WTC11 (cell line): ENCODE data around the gene PADI2. TPM values are rescaled to one million over a fixed set of nuclear protein-coding genes. Genes with fewer than 3 reads are reported as not detected.
A peak's percentile ranks its signal among the peaks of the same experiment; 100 is the strongest.

Experiments used
- ATAC-seq: fragments of 200-7000 bp; cut with Tn5 transposase; 2 replicates; pipeline ENCODE4 v1.10.0; 2021; ENCODE audit warnings: mild to moderate bottlenecking, moderate library complexity
- CTCF ChIA-PET: fragments of 300-600 bp; sonication (Branson Sonifier 250); formaldehyde crosslinking; loops from one replicate; lab custom pipeline; 2021; ENCODE audit warnings: antibody characterized with exemption; lab: Charles Lee
- POLR2A ChIA-PET: fragments of 350-600 bp; sonication (Branson Sonifier 250); formaldehyde crosslinking; loops from one replicate; lab custom pipeline; 2021; ENCODE audit warnings: antibody characterized with exemption; lab: Charles Lee
- DNase-seq: peaks from one replicate; pipeline ENCODE4 v3.0.0; 2021; ENCODE audit warnings: low spot score
- H3K27ac Mint-ChIP-seq: 2 replicates; pipeline ENCODE4 v1.8.0; 2021; ENCODE audit warnings: mixed read lengths
- H3K27me3 Mint-ChIP-seq: 2 replicates; pipeline ENCODE4 v1.8.0; 2021; ENCODE audit warnings: low read depth, mild to moderate bottlenecking, moderate library complexity, mixed read lengths
- H3K36me3 Mint-ChIP-seq: 2 replicates; pipeline ENCODE4 v1.8.0; 2021; ENCODE audit warnings: mixed read lengths
- H3K4me1 Mint-ChIP-seq: 2 replicates; pipeline ENCODE4 v1.8.0; 2022; ENCODE audit warnings: mixed read lengths
- H3K4me3 Mint-ChIP-seq: 2 replicates; pipeline ENCODE4 v1.8.0; 2021; ENCODE audit warnings: mild to moderate bottlenecking, moderate library complexity, mixed read lengths
- H3K9me3 Mint-ChIP-seq: 2 replicates; pipeline ENCODE4 v1.8.0; 2021; ENCODE audit warnings: mixed read lengths
- ESRRA ChIP-seq: sonication (generic); formaldehyde crosslinking; IDR thresholded peaks from 2 replicates; pipeline ENCODE4 v1.8.1; 2022; ENCODE audit warnings: mild to moderate bottlenecking, missing genetic modification reagents, borderline replicate concordance
- ETV6 ChIP-seq: sonication (generic); formaldehyde crosslinking; IDR thresholded peaks from 2 replicates; pipeline ENCODE4 v1.8.1; 2022; ENCODE audit warnings: mild to moderate bottlenecking, missing genetic modification reagents
- FOXJ3 ChIP-seq: sonication (generic); formaldehyde crosslinking; IDR thresholded peaks from 2 replicates; pipeline ENCODE4 v1.9.0; 2021; ENCODE audit warnings: missing genetic modification reagents, mild to moderate bottlenecking, borderline replicate concordance
- FOXP1 ChIP-seq: sonication (generic); formaldehyde crosslinking; IDR thresholded peaks from 2 replicates; pipeline ENCODE4 v1.8.0; 2022; ENCODE audit warnings: missing genetic modification reagents, mild to moderate bottlenecking, moderate library complexity, borderline replicate concordance
- GRHL2 ChIP-seq: fragments of 250-450 bp; sonication (Bioruptor Pico); IDR thresholded peaks from 2 replicates; pipeline ENCODE4 v1.8.0; 2022; ENCODE audit warnings: mild to moderate bottlenecking, moderate library complexity; ENCODE audit not compliant: insufficient replicate concordance, severe bottlenecking
- IRF2 ChIP-seq: sonication (generic); formaldehyde crosslinking; IDR thresholded peaks from 2 replicates; pipeline ENCODE4 v1.8.0; 2022; ENCODE audit warnings: low read depth, missing genetic modification reagents, borderline replicate concordance
- JUN ChIP-seq: sonication (generic); formaldehyde crosslinking; IDR thresholded peaks from 2 replicates; pipeline ENCODE4 v1.8.0; 2023; ENCODE audit warnings: mild to moderate bottlenecking, missing genetic modification reagents
- NFATC4 ChIP-seq: fragments of 250-450 bp; sonication (Bioruptor Pico); IDR thresholded peaks from 2 replicates; pipeline ENCODE4 v1.9.0; 2021; ENCODE audit warnings: mild to moderate bottlenecking
- PREB ChIP-seq: sonication (generic); formaldehyde crosslinking; IDR thresholded peaks from 2 replicates; pipeline ENCODE4 v1.8.1; 2022; ENCODE audit warnings: mild to moderate bottlenecking, missing genetic modification reagents, moderate library complexity, borderline replicate concordance
- PRRX2 ChIP-seq: fragments of 250-450 bp; sonication (Bioruptor Pico); IDR thresholded peaks from 2 replicates; pipeline ENCODE4 v1.8.0; 2021; ENCODE audit warnings: mild to moderate bottlenecking
- SP1 ChIP-seq: sonication (generic); formaldehyde crosslinking; conservative IDR thresholded peaks from 2 replicates; pipeline ENCODE4 v1.8.1; 2022; ENCODE audit warnings: missing genetic modification reagents
- TCF7 ChIP-seq: sonication (generic); formaldehyde crosslinking; IDR thresholded peaks from 2 replicates; pipeline ENCODE4 v1.8.0; 2022; ENCODE audit warnings: mild to moderate bottlenecking, low read depth, missing genetic modification reagents, moderate library complexity
- TP53 ChIP-seq: sonication (generic); formaldehyde crosslinking; IDR thresholded peaks from 2 replicates; pipeline ENCODE4 v1.8.1; 2023; ENCODE audit warnings: mild to moderate bottlenecking, missing genetic modification reagents
- ZNF121 ChIP-seq: sonication (generic); formaldehyde crosslinking; IDR thresholded peaks from 2 replicates; pipeline ENCODE4 v1.8.0; 2023; ENCODE audit warnings: missing genetic modification reagents
- ZNF671 ChIP-seq: fragments of 250-450 bp; sonication (Bioruptor Pico); IDR thresholded peaks from 2 replicates; pipeline ENCODE4 v1.8.0; 2021; ENCODE audit warnings: mild to moderate bottlenecking
- total RNA-seq: library from RNA; stranded (reverse); gene quantifications from 3 replicates; pipeline ENCODE4 v1.2.3, GENCODE V29; 2021
- TF ChIP-seq, protein P1 (sequence below): fragments of 250-450 bp; sonication (Bioruptor Pico); conservative IDR thresholded peaks from 2 replicates; pipeline ENCODE4 v1.9.0; 2021; ENCODE audit warnings: mild to moderate bottlenecking
- TF ChIP-seq, protein P2 (sequence below): fragments of 250-450 bp; sonication (Bioruptor Pico); IDR thresholded peaks from 2 replicates; pipeline ENCODE4 v1.9.0; 2021; ENCODE audit warnings: mild to moderate bottlenecking
- TF ChIP-seq, protein P3 (sequence below): fragments of 200-600 bp; IDR thresholded peaks from 2 replicates; pipeline ENCODE4 v1.8.0; 2022; ENCODE audit warnings: antibody characterized with exemption
- TF ChIP-seq, protein P4 (sequence below): sonication (generic); formaldehyde crosslinking; IDR thresholded peaks from 2 replicates; pipeline ENCODE4 v1.8.1; 2023; ENCODE audit warnings: mild to moderate bottlenecking, missing genetic modification reagents

The PADI2 gene
- total RNA-seq, 1 experiment from 2014 or later: 3.8 TPM

- TF ChIP-seq, protein P1, sequence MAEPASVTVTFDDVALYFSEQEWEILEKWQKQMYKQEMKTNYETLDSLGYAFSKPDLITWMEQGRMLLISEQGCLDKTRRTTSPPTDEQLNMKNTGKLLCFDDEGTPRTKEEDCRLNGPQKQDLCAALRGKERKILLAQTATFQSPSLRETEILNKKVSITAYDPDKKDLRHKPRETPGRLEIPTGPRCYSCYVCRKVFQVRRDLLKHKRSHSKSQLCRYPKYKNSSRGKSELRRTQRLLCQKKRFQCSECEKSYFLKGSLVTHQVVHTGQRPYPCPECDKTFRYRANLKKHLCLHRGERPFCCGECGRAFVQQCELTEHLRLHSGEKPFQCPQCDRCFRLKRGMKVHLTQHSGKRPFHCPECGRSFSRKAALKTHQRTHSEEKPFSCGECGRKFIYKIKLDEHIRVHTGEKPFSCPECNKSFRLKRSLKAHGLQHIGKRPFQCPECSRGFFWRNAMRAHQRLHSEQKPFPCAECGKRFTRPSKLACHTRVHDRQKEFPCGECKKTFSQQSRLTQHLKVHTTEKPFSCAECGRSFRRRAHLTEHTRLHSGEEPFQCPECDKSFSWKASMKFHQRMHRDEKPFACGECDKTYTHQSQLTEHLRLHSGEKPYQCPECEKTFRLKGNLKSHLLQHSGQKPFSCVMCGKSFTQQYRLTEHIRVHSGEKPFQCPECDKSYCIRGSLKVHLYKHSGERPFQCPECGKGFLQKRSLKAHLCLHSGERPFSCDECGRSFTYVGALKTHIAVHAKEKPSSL (CRISPR knock-in tag): no peak
These were observed 66.1 kb downstream of the PADI2 start (continued) for GRCh38 chr1:17053086-17053684.

GRCh38 chr1:17052641-17053040 lies 66.6 kb downstream of the PADI2 start:
- ChIA-PET CTCF (no interaction called here), POLR2A (no interaction called here)
- DNase-seq: no peak
- H3K4me1 Mint-ChIP-seq: peaks cover 8% of the 10 kb centered on the region
- H3K36me3 Mint-ChIP-seq: peaks cover 7% of the 10 kb centered on the region
- H3K27ac Mint-ChIP-seq: peak overlapping the region; percentile 41; the same call in 1 of the 2 replicates
- peak overlapping the region; percentile 99 for H3K4me3 Mint-ChIP-seq
- no peak for ATAC-seq
- no peaks in the 10 kb centered on the region for H3K27me3 Mint-ChIP-seq
- H3K9me3 Mint-ChIP-seq: no peaks in the 10 kb centered on the region
- no peak for TF ChIP-seq GRHL2 (CRISPR knock-in tag)
- TF ChIP-seq, protein P1 (CRISPR knock-in tag): no peak
- TF ChIP-seq, protein P2, sequence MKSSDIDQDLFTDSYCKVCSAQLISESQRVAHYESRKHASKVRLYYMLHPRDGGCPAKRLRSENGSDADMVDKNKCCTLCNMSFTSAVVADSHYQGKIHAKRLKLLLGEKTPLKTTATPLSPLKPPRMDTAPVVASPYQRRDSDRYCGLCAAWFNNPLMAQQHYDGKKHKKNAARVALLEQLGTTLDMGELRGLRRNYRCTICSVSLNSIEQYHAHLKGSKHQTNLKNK (CRISPR knock-in tag): no peak
- no peak for TF ChIP-seq PRRX2 (CRISPR knock-in tag)
- no peak for TF ChIP-seq ZNF671 (CRISPR knock-in tag)
- no peak for TF ChIP-seq ETV6
- no peak for TF ChIP-seq ZNF121 (CRISPR knock-in tag)
- TF ChIP-seq FOXJ3 (CRISPR knock-in tag): no peak
- TF ChIP-seq TP53 (CRISPR knock-in tag): no peak
- no peak for TF ChIP-seq IRF2

DNA sequence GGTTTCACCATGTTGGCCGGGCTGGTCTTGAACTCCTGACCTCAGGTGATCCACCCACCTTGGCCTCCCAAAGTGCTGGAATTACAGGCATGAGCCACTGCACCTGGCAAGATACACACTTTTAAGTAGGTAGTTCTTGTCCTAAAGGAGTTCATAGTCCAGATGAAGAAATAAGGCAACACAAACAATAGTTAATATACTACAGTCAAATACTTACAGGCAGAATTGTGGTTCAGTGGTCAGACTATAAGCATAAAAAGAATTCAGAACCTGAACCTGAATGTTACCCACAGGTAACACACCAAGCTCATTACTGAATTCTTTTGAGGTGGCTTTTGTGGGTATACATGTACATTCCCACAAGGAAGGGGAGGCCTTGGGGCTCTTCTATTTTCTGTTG lies 67.2 kb downstream of the PADI2 start:
- H3K4me1 Mint-ChIP-seq: peaks cover 8% of the 10 kb centered on the region
- DNase-seq (no peak), ATAC-seq (no peak)
- no peak overlapping the region for H3K27ac Mint-ChIP-seq
- TF ChIP-seq NFATC4 (CRISPR knock-in tag) (no peak), JUN (CRISPR knock-in tag) (no peak), SP1 (no peak), ESRRA (no peak), FOXP1 (CRISPR knock-in tag) (no peak), PREB (CRISPR knock-in tag) (no peak), TCF7 (CRISPR knock-in tag) (no peak)
- TF ChIP-seq, protein P1 (CRISPR knock-in tag): no peak
- TF ChIP-seq, protein P3, sequence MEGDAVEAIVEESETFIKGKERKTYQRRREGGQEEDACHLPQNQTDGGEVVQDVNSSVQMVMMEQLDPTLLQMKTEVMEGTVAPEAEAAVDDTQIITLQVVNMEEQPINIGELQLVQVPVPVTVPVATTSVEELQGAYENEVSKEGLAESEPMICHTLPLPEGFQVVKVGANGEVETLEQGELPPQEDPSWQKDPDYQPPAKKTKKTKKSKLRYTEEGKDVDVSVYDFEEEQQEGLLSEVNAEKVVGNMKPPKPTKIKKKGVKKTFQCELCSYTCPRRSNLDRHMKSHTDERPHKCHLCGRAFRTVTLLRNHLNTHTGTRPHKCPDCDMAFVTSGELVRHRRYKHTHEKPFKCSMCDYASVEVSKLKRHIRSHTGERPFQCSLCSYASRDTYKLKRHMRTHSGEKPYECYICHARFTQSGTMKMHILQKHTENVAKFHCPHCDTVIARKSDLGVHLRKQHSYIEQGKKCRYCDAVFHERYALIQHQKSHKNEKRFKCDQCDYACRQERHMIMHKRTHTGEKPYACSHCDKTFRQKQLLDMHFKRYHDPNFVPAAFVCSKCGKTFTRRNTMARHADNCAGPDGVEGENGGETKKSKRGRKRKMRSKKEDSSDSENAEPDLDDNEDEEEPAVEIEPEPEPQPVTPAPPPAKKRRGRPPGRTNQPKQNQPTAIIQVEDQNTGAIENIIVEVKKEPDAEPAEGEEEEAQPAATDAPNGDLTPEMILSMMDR: no peak
- TF ChIP-seq, protein P4, sequence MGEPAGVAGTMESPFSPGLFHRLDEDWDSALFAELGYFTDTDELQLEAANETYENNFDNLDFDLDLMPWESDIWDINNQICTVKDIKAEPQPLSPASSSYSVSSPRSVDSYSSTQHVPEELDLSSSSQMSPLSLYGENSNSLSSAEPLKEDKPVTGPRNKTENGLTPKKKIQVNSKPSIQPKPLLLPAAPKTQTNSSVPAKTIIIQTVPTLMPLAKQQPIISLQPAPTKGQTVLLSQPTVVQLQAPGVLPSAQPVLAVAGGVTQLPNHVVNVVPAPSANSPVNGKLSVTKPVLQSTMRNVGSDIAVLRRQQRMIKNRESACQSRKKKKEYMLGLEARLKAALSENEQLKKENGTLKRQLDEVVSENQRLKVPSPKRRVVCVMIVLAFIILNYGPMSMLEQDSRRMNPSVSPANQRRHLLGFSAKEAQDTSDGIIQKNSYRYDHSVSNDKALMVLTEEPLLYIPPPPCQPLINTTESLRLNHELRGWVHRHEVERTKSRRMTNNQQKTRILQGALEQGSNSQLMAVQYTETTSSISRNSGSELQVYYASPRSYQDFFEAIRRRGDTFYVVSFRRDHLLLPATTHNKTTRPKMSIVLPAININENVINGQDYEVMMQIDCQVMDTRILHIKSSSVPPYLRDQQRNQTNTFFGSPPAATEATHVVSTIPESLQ (CRISPR knock-in tag): no peak
- no peaks in the 10 kb centered on the region for H3K27me3 Mint-ChIP-seq
- no peaks in the 10 kb centered on the region for H3K9me3 Mint-ChIP-seq
- ChIA-PET POLR2A (no interaction called here), CTCF (interaction anchor here (0.7 to 1.0 kb wide), 2 partner anchors 92 to 655 kb away, joined by 3 read pairs; no protein-coding TSS in a partner anchor)
- H3K4me3 Mint-ChIP-seq: peak overlapping the region; percentile 99
- peaks cover 7% of the 10 kb centered on the region for H3K36me3 Mint-ChIP-seq
